ENCODE data around the gene ECE1.
"Not testable (repeated sequence)": the region's sequence is repeated elsewhere in the genome, so short reads cannot be mapped to it uniquely, and the experiment has no call there.

Gene ECE1

GRCh38 chr1:21290546-21290944 lies 282 bp upstream of the ECE1 start:
- DNase-seq: no peak

GRCh38 chr1:21289127-21289526 lies 1.1 kb downstream of the ECE1 start:
- no peak for DNase-seq

GRCh38 chr1:21287905-21288514 lies 2.3 kb downstream of the ECE1 start:
- DNase-seq: no peak

GRCh38 chr1:21285386-21285785 lies 4.9 kb downstream of the ECE1 start:
- not testable (repeated sequence) for DNase-seq

- no peak for DNase-seq
Measured at GRCh38 chr1:21285055-21285372, 5.2 kb downstream of the ECE1 start.

GRCh38 chr1:21284206-21285054 lies 5.8 kb downstream of the ECE1 start:
- no peak for DNase-seq

- no peak for DNase-seq
Measured at GRCh38 chr1:21283524-21283923, 6.7 kb downstream of the ECE1 start.

- not testable (repeated sequence) for DNase-seq
Measured at GRCh38 chr1:21282020-21282419, 8.2 kb downstream of the ECE1 start.

- no peak for DNase-seq
Measured at GRCh38 chr1:21280482-21280881, 9.8 kb downstream of the ECE1 start.

- no peak for DNase-seq
Measured at GRCh38 chr1:21280011-21280471, 10.2 kb downstream of the ECE1 start.

- DNase-seq: no peak
Measured at GRCh38 chr1:21278860-21279845, 11.1 kb downstream of the ECE1 start.

GRCh38 chr1:21278208-21278859 lies 11.9 kb downstream of the ECE1 start:
- no peak for DNase-seq

- DNase-seq: no peak
Measured at GRCh38 chr1:21277180-21277579, 13.1 kb downstream of the ECE1 start.

- DNase-seq: no peak
Measured at GRCh38 chr1:21272540-21272939, 17.7 kb downstream of the ECE1 start.

- no peak for DNase-seq
Measured at GRCh38 chr1:21271550-21271949, 18.7 kb downstream of the ECE1 start.

- DNase-seq: peak; percentile 89
Measured at GRCh38 chr1:21270086-21270689, 20.1 kb downstream of the ECE1 start.

GRCh38 chr1:21269461-21270085 lies 20.7 kb downstream of the ECE1 start:
- no peak for DNase-seq

GRCh38 chr1:21268281-21269239 lies 21.7 kb downstream of the ECE1 start:
- no peak for DNase-seq

- DNase-seq: no peak
Measured at GRCh38 chr1:21267191-21268077, 22.8 kb downstream of the ECE1 start.

Data from activated T-cell treated with anti-CD3 and anti-CD28 coated beads, Interleukin-2, amount 50 U/mL, for 1 hour (primary cell).